Esophagus (tissue), 2 donors: ENCODE measurements around the gene ZNF136. TPM values are rescaled to one million over a fixed set of nuclear protein-coding genes. Genes with fewer than 3 reads are reported as not detected.

Experiments
- H3K27ac ChIP-seq, 2 donors: one replicate each; pipeline ENCODE4 v1.5.1; 2013; ENCODE audit warnings: low read depth in 2 of 2, mild to moderate bottlenecking in 2 of 2, inconsistent platforms in 1 of 2, low read length in 1 of 2, moderate library complexity in 1 of 2
- H3K27me3 ChIP-seq, 2 donors: one replicate each; pipeline ENCODE4 v1.6.1; 2013; ENCODE audit warnings: low read length in 2 of 2, control low read depth in 1 of 2, mild to moderate bottlenecking in 1 of 2; ENCODE audit not compliant: insufficient read depth in 2 of 2, control insufficient read depth in 1 of 2
- H3K36me3 ChIP-seq, 2 donors: one replicate each; pipeline ENCODE4 v1.6.1; 2013; ENCODE audit warnings: low read length in 1 of 2; ENCODE audit not compliant: control insufficient read depth in 2 of 2, insufficient read depth in 2 of 2
- H3K4me1 ChIP-seq, 2 donors: one replicate each; pipeline ENCODE4 v1.6.1; 2013; ENCODE audit warnings: low read length in 1 of 2; ENCODE audit not compliant: control insufficient read depth in 2 of 2, insufficient read depth in 2 of 2
- H3K4me3 ChIP-seq, 2 donors: one replicate each; pipeline ENCODE4 v1.5.1; 2013; ENCODE audit warnings: low read length in 2 of 2, mild to moderate bottlenecking in 2 of 2, low read depth in 1 of 2, moderate library complexity in 1 of 2
- H3K9me3 ChIP-seq, 2 donors: one replicate each; pipeline ENCODE4 v1.6.1; 2013; ENCODE audit warnings: mild to moderate bottlenecking in 2 of 2, low read depth in 1 of 2, low read length in 1 of 2, moderate library complexity in 1 of 2; ENCODE audit not compliant: control insufficient read depth in 2 of 2, insufficient read depth in 1 of 2
- WGBS, 2 donors: extraction: QIAGEN DNeasy Blood & Tissue Kit; methylation state at CpG; one replicate each; pipeline ENCODE4 v1.1.7; 2013; 5-methylcytosine and 5-hydroxymethylcytosine counted together
- polyA plus RNA-seq, 2 donors: library from polyadenylated mRNA; stranded (reverse); fragments of 200-250 nt; gene quantifications; one replicate each; pipeline ENCODE4 v1.2.3, GENCODE V29; 2013
- donor health status: healthy with polysubstance abuse.
- donor health status: Bipolar disorder and iron deficiency.

The ZNF136 gene
- polyA plus RNA-seq, 2 donors = 1.7 to 1.8 TPM

- Histone ChIP-seq H3K27me3 (no peaks in the 10 kb centered on the region), H3K4me1 (no peaks in the 10 kb centered on the region), H3K4me3 (no peak overlapping the region), H3K9me3 (peaks cover 10 to 15% of the 10 kb centered on the region in 2 donors), H3K27ac (no peak overlapping the region), H3K36me3 (no peaks in the 10 kb centered on the region)
- 91 to 98% methylated on average over 3 of the region's 3 CpGs for WGBS, 2 donors
Observed at GRCh38 chr19:12180377-12180776, 17.5 kb downstream of the ZNF136 start.

DNA sequence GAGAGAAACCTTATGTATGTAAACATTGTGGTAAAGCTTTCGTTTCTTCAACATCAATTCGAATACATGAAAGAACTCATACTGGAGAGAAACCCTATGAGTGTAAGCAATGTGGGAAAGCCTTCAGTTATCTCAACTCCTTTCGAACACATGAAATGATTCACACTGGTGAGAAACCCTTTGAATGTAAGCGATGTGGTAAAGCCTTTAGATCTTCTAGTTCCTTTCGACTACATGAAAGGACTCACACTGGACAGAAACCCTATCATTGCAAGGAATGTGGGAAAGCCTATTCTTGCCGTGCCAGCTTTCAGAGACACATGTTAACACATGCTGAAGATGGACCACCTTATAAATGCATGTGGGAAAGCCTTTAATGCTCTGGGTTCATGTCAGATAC lies 24.7 kb downstream of the ZNF136 start:
- Histone ChIP-seq H3K27ac (no peak overlapping the region), H3K9me3 (peaks cover 11 to 24% of the 10 kb centered on the region in 2 donors), H3K4me3 (no peak overlapping the region), H3K27me3 (no peaks in the 10 kb centered on the region), H3K36me3 (peaks cover 9 to 13% of the 10 kb centered on the region in 2 donors), H3K4me1 (no peaks in the 10 kb centered on the region)
- WGBS, 2 donors = 97% methylated on average over 6 of the region's 6 CpGs

DNA sequence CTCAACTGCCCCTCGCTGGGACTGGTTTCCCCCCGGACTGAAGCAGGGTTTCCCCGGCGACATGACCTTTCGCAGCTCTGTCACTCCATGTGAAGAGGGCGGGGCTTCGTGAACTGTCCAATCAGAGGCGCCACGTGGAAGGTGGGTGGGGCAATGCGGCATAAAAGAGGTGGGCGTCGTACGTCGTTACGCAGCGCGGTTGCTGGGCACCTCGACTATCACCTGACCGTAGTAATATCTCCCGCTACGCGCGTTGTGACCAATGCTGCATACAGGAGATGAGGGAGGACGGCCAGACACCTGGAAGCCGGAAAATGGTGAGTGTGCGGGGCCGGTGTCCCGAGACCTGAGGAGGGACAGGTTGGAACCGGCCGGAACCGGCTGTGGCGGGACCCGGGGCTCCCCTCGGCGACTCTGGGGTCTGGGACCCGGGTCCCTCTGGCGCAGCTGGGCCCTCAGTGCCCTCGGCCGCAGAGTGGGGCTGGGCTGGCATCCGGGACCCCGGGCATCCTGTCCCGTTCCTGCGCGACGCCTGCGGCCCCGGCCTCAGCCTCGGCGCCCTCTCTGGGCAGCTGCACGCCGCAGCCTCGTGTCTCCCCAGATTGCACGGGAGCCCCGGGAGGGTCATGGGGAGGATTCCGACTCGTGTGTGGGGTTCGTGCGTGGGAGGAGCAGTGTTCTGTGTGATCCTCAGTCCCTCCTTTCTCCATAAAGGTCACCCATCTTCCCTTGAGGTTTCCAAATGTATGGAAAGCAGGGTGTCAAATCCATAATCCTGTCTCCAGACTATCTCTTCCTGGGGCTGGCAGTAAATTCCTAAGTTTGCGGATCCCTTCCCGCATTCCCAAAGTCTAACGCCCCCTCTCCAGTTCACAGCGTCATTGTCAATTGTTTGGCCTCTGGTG lies 32.2 kb downstream of the ZNF136 start:
- Histone ChIP-seq H3K27me3 (no peaks in the 10 kb centered on the region), H3K4me3 (peak overlapping the region; percentile 57 to 61), H3K4me1 (peaks cover 0 to 4% of the 10 kb centered on the region in 2 donors), H3K27ac (peak overlapping the region in 1 of 2 donors; percentile 58), H3K9me3 (peaks cover 0 to 19% of the 10 kb centered on the region in 2 donors), H3K36me3 (peaks cover 0 to 3% of the 10 kb centered on the region in 2 donors)
- WGBS, 2 donors = 3 to 7% methylated on average over 55 to 62 of the region's 62 CpGs

DNA sequence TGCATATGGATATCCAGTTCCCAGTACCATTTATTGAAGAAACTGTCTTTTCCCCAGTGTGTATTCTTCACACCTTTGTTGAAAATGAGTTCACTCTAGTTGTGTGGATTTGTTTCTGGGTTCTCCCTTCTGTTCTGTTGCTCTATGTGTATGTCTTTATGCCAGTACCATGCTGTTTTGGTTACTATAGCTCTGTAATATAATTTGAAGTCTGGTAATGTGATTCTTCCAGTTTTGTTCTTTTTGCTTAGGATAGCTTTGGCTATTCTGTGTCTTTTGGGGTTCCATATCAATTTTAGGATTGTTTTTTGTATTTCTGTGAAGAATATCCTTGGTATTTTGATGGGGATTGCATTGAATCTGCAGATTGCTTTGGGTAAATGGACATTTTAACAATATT lies 35.2 kb downstream of the ZNF136 start:
- H3K36me3 ChIP-seq = no peaks in the 10 kb centered on the region
- no peak overlapping the region for H3K27ac ChIP-seq
- peaks cover 0 to 14% of the 10 kb centered on the region in 2 donors for H3K9me3 ChIP-seq
- no peaks in the 10 kb centered on the region for H3K27me3 ChIP-seq
- no peak overlapping the region for H3K4me3 ChIP-seq
- H3K4me1 ChIP-seq = peaks cover 0 to 4% of the 10 kb centered on the region in 2 donors

DNA sequence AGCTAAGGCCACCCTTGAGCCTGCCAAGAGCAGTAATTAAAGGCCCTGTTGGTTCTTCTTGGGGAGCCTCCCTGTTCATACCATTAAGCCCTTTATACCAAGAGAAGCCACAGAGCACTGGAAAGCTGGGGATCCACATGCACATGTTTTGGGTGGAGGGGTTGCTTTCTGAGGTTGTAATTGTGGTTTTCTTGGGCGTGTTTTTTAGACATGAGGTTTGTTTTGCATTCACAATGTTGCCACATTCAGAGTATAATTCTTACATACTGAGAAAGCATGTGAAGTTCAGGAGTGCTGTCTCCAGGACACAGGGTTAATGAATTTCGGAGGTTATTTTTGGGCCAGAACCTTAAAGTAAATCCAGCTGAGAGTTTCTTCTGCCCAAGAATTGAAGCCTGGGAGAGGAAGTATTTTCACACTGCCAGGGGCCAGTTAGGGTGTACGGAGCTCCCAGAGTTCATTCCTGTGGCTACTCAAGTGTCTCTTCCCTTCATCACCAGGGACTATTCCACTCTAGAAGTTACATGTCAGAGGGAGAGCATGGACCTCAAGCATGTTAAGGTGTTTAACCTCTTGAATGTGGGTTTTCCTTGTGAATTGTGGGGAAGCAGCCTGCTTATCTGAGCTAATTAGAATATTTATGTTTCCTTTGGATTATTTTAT lies 37.0 kb downstream of the ZNF136 start:
- WGBS, 2 donors = 77 to 80% methylated on average over 3 of the region's 3 CpGs
- H3K36me3 ChIP-seq = no peaks in the 10 kb centered on the region
- no peak overlapping the region for H3K27ac ChIP-seq
- peaks cover 0 to 7% of the 10 kb centered on the region in 2 donors for H3K9me3 ChIP-seq
- H3K4me1 ChIP-seq = peaks cover 0 to under 1% of the 10 kb centered on the region in 2 donors
- H3K27me3 ChIP-seq = no peaks in the 10 kb centered on the region
- no peak overlapping the region for H3K4me3 ChIP-seq

- Histone ChIP-seq H3K27me3 (no peaks in the 10 kb centered on the region), H3K4me1 (no peaks in the 10 kb centered on the region), H3K9me3 (peaks cover 0 to 3% of the 10 kb centered on the region in 2 donors), H3K4me3 (no peak overlapping the region), H3K27ac (no peak overlapping the region), H3K36me3 (no peaks in the 10 kb centered on the region)
- 37 to 53% methylated on average over 4 of the region's 4 CpGs for WGBS, 2 donors
Observed at GRCh38 chr19:12202250-12202649, 39.4 kb downstream of the ZNF136 start.

- H3K27ac ChIP-seq = no peak overlapping the region
- H3K9me3 ChIP-seq = peaks cover 0 to 3% of the 10 kb centered on the region in 2 donors
- H3K4me3 ChIP-seq = no peak overlapping the region
- H3K27me3 ChIP-seq = no peaks in the 10 kb centered on the region
- 92 to 93% methylated on average over 4 of the region's 4 CpGs for WGBS, 2 donors
- no peaks in the 10 kb centered on the region for H3K36me3 ChIP-seq
- no peaks in the 10 kb centered on the region for H3K4me1 ChIP-seq
Observed at GRCh38 chr19:12205296-12205695, 42.4 kb downstream of the ZNF136 start.

- Histone ChIP-seq H3K27ac (no peak overlapping the region), H3K4me3 (no peak overlapping the region), H3K9me3 (peaks cover 0 to 3% of the 10 kb centered on the region in 2 donors), H3K36me3 (no peaks in the 10 kb centered on the region), H3K27me3 (no peaks in the 10 kb centered on the region), H3K4me1 (no peaks in the 10 kb centered on the region)
- WGBS, 2 donors = 95 to 97% methylated on average over 2 of the region's 2 CpGs
Observed at GRCh38 chr19:12208221-12208620, 45.3 kb downstream of the ZNF136 start.

GRCh38 chr19:12217332-12217731 lies 54.4 kb downstream of the ZNF136 start:
- Histone ChIP-seq H3K4me1 (no peaks in the 10 kb centered on the region), H3K9me3 (peaks cover 0 to 12% of the 10 kb centered on the region in 2 donors), H3K4me3 (no peak overlapping the region)

More at GRCh38 chr19:12217332-12217731, 54.4 kb downstream of the ZNF136 start:
- no peaks in the 10 kb centered on the region for H3K36me3 ChIP-seq
- no peaks in the 10 kb centered on the region for H3K27me3 ChIP-seq
- H3K27ac ChIP-seq = no peak overlapping the region
